A673 (cell line): ENCODE measurements around the gene NDC1.

ENCODE experiments used
- CTCF ChIP-seq: fragments of 300-800, 200-600 bp; sonication (generic); conservative IDR thresholded peaks from 2 replicates; pipeline ENCODE4 v1.5.1; 2017; ENCODE audit warnings: low read depth, mild to moderate bottlenecking, antibody characterized with exemption, low read length, moderate library complexity, mixed read lengths
- EZH2 ChIP-seq: fragments of 200-600 bp; sonication (generic); IDR thresholded peaks from 2 replicates; pipeline ENCODE4 v1.6.1; 2017; ENCODE audit warnings: borderline replicate concordance, low read depth, mild to moderate bottlenecking, mixed read lengths, antibody characterized with exemption, low read length; ENCODE audit not compliant: poor library complexity, severe bottlenecking

- TF ChIP-seq CTCF = no peak
- no peak for TF ChIP-seq EZH2
These were observed 15.2 kb downstream of the NDC1 start for GRCh38 chr1:53822931-53823330.
